HCT116 (cell line): ENCODE results near the gene GJC1. TPM values are rescaled to one million over a fixed set of nuclear protein-coding genes. Genes with fewer than 3 reads are reported as not detected.

ENCODE experiments used
- ATAC-seq: fragments of 200-7000 bp; cut with Tn5 transposase; 2 replicates; pipeline ENCODE4 v1.9.1; 2020; ENCODE audit warnings: mild to moderate bottlenecking, moderate library complexity
- BruUV-seq: library from RNA; stranded (reverse); fragments of 400-500 nt; replicated peaks from 2 replicates; lab custom pipeline; 2021; lab: Mats Ljungman, UMichigan
- CTCF ChIA-PET: fragments of 300-600 bp; sonication (Branson Sonifier 250); formaldehyde crosslinking; loops from one replicate; lab custom pipeline; 2021; ENCODE audit warnings: antibody characterized with exemption; lab: Charles Lee
- POLR2A ChIA-PET: fragments of 300-600, 350-600 bp; sonication (Branson Sonifier 250); formaldehyde crosslinking; loops from one replicate; lab custom pipeline; 2021; ENCODE audit warnings: antibody characterized with exemption; lab: Charles Lee
- RAD21 ChIA-PET, 2 experiments: fragments of 300-600 bp; sonication (Branson Sonifier 250); formaldehyde crosslinking; loops; one replicate each; lab custom pipeline; 2023; ENCODE audit warnings: low total read pairs in 2 of 2; ENCODE audit not compliant: uncharacterized antibody in 2 of 2, unreplicated experiment in 2 of 2, low non-redundant PET in 1 of 2; lab: Charles Lee
- DNase-seq: peaks from one replicate; pipeline ENCODE4 v3.0.0-alpha.2; 2010; ENCODE audit warnings: low read depth, low spot score
- H2AFZ ChIP-seq: fragments of 200-600 bp; shearing (Covaris generic), sonication (generic); 2 replicates; pipeline ENCODE4 v1.6.1; 2017; ENCODE audit warnings: low read depth, mixed run types, mixed read lengths, antibody characterized with exemption, low read length; ENCODE audit not compliant: poor library complexity, severe bottlenecking
- H3K27ac ChIP-seq: 2 replicates; pipeline ENCODE4 v1.5.1; 2012; ENCODE audit warnings: low read depth, low read length
- H3K27me3 ChIP-seq: fragments of 200-600 bp; sonication (generic); 2 replicates; pipeline ENCODE4 v1.6.1; 2016; ENCODE audit warnings: mixed run types, low read length, mixed read lengths; ENCODE audit not compliant: insufficient read depth
- H3K36me3 ChIP-seq, 2 experiments: fragments of 200-500 bp in 1 of 2; fragments of 200-600 bp in 1 of 2; sonication (Bioruptor generic) in 1 of 2; sonication (generic) in 1 of 2; 2 replicates each; pipeline versions ENCODE4 v1.5.1 to v1.6.1; 2014 to 2016; ENCODE audit warnings: low read length in 2 of 2, inconsistent platforms in 1 of 2, mixed read lengths in 1 of 2, mixed run types in 1 of 2; ENCODE audit not compliant: insufficient read depth in 2 of 2, control insufficient read depth in 1 of 2
- H3K4me1 ChIP-seq, 2 experiments: fragments of 200-600 bp in 1 of 2; sonication (generic) in 1 of 2; 2 replicates each; pipeline versions ENCODE4 v1.5.1 to v1.6.1; 2012 to 2017; ENCODE audit warnings: low read length in 2 of 2, inconsistent platforms in 1 of 2, mild to moderate bottlenecking in 1 of 2, mixed read lengths in 1 of 2, mixed run types in 1 of 2, moderate library complexity in 1 of 2; ENCODE audit not compliant: insufficient read depth in 2 of 2, control insufficient read depth in 1 of 2
- H3K4me2 ChIP-seq: fragments of 200-600 bp; sonication (generic); 2 replicates; pipeline ENCODE4 v1.6.1; 2017; ENCODE audit warnings: mixed run types, low read length, mixed read lengths
- H3K4me3 ChIP-seq, 2 experiments: fragments of 200-600 bp in 1 of 2; sonication (generic) in 1 of 2; replicated peaks in 1 of 2; 2 replicates each; pipeline ENCODE4 v1.5.1; 2011 to 2016; ENCODE audit warnings: low read length in 2 of 2, control low read depth in 1 of 2, low read depth in 1 of 2, mild to moderate bottlenecking in 1 of 2, mixed read lengths in 1 of 2, mixed run types in 1 of 2
- H3K79me2 ChIP-seq: fragments of 200-600 bp; sonication (generic); 2 replicates; pipeline ENCODE4 v1.6.1; 2017; ENCODE audit warnings: mild to moderate bottlenecking, mixed run types, low read length, moderate library complexity, mixed read lengths; ENCODE audit not compliant: insufficient read depth
- H3K9ac ChIP-seq: fragments of 200-600 bp; sonication (generic); 2 replicates; pipeline ENCODE4 v1.6.1; 2016; ENCODE audit warnings: low read length, mixed read lengths
- H3K9me2 ChIP-seq: fragments of 200-600 bp; sonication (generic), shearing (Covaris generic); 2 replicates; pipeline ENCODE4 v1.6.1; 2017; ENCODE audit warnings: mixed run types, mild to moderate bottlenecking, moderate library complexity; ENCODE audit not compliant: insufficient read depth
- H3K9me3 ChIP-seq, 2 experiments: fragments of 200-500 bp in 1 of 2; fragments of 200-600 bp in 1 of 2; sonication (Bioruptor generic) in 1 of 2; sonication (generic) in 1 of 2; 2 replicates each; pipeline ENCODE4 v1.6.1; 2014 to 2017; ENCODE audit warnings: low read length in 2 of 2, mixed read lengths in 2 of 2, inconsistent platforms in 1 of 2, low read depth in 1 of 2, mild to moderate bottlenecking in 1 of 2, mixed run types in 1 of 2, moderate library complexity in 1 of 2; ENCODE audit not compliant: control insufficient read depth in 1 of 2, insufficient read depth in 1 of 2
- H4K20me1 ChIP-seq: fragments of 200-600 bp; sonication (generic), shearing (Covaris generic); 2 replicates; pipeline ENCODE4 v1.6.1; 2017; ENCODE audit warnings: mixed run types, mild to moderate bottlenecking, moderate library complexity; ENCODE audit not compliant: insufficient read depth
- CBX3 ChIP-seq: IDR thresholded peaks from 2 replicates; pipeline ENCODE4 v1.6.1; 2012; ENCODE audit warnings: low read depth
- EZH2 ChIP-seq: fragments of 200-600 bp; sonication (generic); IDR thresholded peaks from 2 replicates; pipeline ENCODE4 v1.6.1; 2017; ENCODE audit warnings: antibody characterized with exemption, mixed run types
- FOSL1 ChIP-seq: IDR thresholded peaks from 2 replicates; pipeline ENCODE4 v1.6.1; 2012; ENCODE audit warnings: low read depth
- JUND ChIP-seq: IDR thresholded peaks from 2 replicates; pipeline ENCODE4 v1.6.1; 2012
- POLR2A ChIP-seq: IDR thresholded peaks from 2 replicates; pipeline ENCODE4 v1.7.0; 2011; ENCODE audit warnings: borderline replicate concordance; ENCODE audit not compliant: insufficient read depth, insufficient read length; ENCODE audit errors: extremely low read depth
- POLR2AphosphoS5 ChIP-seq: IDR thresholded peaks from 2 replicates; pipeline ENCODE4 v1.6.1; 2011; ENCODE audit warnings: mild to moderate bottlenecking, low read depth, low read length, moderate library complexity
- RAD21 ChIP-seq: IDR thresholded peaks from 2 replicates; pipeline ENCODE4 v1.6.1; 2012; ENCODE audit warnings: low read depth, mild to moderate bottlenecking
- SP1 ChIP-seq: IDR thresholded peaks from 2 replicates; pipeline ENCODE4 v1.6.1; 2012; ENCODE audit warnings: low read depth
- TCF7L2 ChIP-seq: IDR thresholded peaks from 2 replicates; pipeline ENCODE4 v1.7.0; 2011; ENCODE audit warnings: borderline replicate concordance, inconsistent platforms; ENCODE audit not compliant: insufficient read depth, insufficient read length; ENCODE audit errors: extremely low read depth
- YY1 ChIP-seq: IDR thresholded peaks from 2 replicates; pipeline ENCODE4 v1.6.1; 2011; ENCODE audit warnings: low read length, low read depth, moderate library complexity, mild to moderate bottlenecking; ENCODE audit not compliant: insufficient replicate concordance; ENCODE audit errors: extremely low read depth
- intact Hi-C: fragments of 100-400 bp; cut with micrococcal nuclease; formaldehyde crosslinking; loops from 2 replicates; pipeline ENCODE4 v1.10.0; 2022
- total RNA-seq: library from RNA; stranded (reverse); gene quantifications from one replicate; pipeline ENCODE4 v1.2.1, GENCODE V29; 2021; ENCODE audit not compliant: unreplicated experiment
- TF ChIP-seq, protein P1 (sequence below): IDR thresholded peaks from 2 replicates; pipeline ENCODE4 v1.6.1; 2012
- TF ChIP-seq, protein P2 (sequence below): IDR thresholded peaks from 2 replicates; pipeline ENCODE4 v1.6.1; 2012
- TF ChIP-seq, protein P3 (sequence below): IDR thresholded peaks from 2 replicates; pipeline ENCODE4 v1.6.1; 2011; ENCODE audit warnings: mild to moderate bottlenecking, low read length, moderate library complexity; ENCODE audit not compliant: insufficient replicate concordance; ENCODE audit errors: extremely low read depth
- TF ChIP-seq, protein P4 (sequence below): IDR thresholded peaks from 2 replicates; pipeline ENCODE4 v1.6.1; 2012; ENCODE audit warnings: low read depth

GJC1 gene
- total RNA-seq, 1 experiment from 2014 or later = 62.4 TPM

DNA sequence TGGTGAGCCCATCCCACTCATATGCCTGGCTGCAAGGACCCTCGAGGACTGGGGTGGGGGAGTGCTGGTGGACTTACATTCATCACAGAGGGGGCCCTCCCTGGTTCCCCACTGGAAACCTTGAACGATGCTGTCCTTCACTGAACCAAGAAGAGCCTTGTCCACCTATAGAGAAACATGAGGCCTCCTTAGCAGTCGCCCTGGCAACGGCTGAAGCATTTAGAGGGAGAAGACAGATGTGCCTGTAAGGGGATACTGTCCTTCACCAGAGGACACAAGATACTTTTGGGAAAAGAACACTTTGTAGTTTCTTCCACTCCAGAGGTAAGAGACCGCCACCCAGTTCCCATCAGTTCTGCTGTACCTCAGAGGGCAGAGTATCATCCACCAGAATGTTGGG is 24.1 kb upstream of the GJC1 start:
- no peak overlapping the region for H3K27ac ChIP-seq
- BruUV-seq = no TSS peak
- H2AFZ ChIP-seq = no peak overlapping the region
- H3K4me2 ChIP-seq = no peak overlapping the region
- ATAC-seq = no peak
- H3K27me3 ChIP-seq = no peaks in the 10 kb centered on the region
- CTCF ChIA-PET = no interaction called here
- no peak overlapping the region for H3K4me3 ChIP-seq
- TF ChIP-seq POLR2AphosphoS5 (no peak), FOSL1 (no peak), SP1 (no peak), JUND (no peak), TCF7L2 (no peak), RAD21 (no peak), CBX3 (no peak), POLR2A (no peak), EZH2 (no peak), YY1 (no peak)
- TF ChIP-seq, protein P1, sequence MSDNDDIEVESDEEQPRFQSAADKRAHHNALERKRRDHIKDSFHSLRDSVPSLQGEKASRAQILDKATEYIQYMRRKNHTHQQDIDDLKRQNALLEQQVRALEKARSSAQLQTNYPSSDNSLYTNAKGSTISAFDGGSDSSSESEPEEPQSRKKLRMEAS = no peak
- TF ChIP-seq, protein P2, sequence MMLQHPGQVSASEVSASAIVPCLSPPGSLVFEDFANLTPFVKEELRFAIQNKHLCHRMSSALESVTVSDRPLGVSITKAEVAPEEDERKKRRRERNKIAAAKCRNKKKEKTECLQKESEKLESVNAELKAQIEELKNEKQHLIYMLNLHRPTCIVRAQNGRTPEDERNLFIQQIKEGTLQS = no peak
- TF ChIP-seq, protein P3, sequence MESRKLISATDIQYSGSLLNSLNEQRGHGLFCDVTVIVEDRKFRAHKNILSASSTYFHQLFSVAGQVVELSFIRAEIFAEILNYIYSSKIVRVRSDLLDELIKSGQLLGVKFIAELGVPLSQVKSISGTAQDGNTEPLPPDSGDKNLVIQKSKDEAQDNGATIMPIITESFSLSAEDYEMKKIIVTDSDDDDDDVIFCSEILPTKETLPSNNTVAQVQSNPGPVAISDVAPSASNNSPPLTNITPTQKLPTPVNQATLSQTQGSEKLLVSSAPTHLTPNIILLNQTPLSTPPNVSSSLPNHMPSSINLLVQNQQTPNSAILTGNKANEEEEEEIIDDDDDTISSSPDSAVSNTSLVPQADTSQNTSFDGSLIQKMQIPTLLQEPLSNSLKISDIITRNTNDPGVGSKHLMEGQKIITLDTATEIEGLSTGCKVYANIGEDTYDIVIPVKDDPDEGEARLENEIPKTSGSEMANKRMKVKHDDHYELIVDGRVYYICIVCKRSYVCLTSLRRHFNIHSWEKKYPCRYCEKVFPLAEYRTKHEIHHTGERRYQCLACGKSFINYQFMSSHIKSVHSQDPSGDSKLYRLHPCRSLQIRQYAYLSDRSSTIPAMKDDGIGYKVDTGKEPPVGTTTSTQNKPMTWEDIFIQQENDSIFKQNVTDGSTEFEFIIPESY = no peak
- TF ChIP-seq, protein P4, sequence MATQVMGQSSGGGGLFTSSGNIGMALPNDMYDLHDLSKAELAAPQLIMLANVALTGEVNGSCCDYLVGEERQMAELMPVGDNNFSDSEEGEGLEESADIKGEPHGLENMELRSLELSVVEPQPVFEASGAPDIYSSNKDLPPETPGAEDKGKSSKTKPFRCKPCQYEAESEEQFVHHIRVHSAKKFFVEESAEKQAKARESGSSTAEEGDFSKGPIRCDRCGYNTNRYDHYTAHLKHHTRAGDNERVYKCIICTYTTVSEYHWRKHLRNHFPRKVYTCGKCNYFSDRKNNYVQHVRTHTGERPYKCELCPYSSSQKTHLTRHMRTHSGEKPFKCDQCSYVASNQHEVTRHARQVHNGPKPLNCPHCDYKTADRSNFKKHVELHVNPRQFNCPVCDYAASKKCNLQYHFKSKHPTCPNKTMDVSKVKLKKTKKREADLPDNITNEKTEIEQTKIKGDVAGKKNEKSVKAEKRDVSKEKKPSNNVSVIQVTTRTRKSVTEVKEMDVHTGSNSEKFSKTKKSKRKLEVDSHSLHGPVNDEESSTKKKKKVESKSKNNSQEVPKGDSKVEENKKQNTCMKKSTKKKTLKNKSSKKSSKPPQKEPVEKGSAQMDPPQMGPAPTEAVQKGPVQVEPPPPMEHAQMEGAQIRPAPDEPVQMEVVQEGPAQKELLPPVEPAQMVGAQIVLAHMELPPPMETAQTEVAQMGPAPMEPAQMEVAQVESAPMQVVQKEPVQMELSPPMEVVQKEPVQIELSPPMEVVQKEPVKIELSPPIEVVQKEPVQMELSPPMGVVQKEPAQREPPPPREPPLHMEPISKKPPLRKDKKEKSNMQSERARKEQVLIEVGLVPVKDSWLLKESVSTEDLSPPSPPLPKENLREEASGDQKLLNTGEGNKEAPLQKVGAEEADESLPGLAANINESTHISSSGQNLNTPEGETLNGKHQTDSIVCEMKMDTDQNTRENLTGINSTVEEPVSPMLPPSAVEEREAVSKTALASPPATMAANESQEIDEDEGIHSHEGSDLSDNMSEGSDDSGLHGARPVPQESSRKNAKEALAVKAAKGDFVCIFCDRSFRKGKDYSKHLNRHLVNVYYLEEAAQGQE = no peak
- H3K9ac ChIP-seq = no peak overlapping the region
- RAD21 ChIA-PET = no interaction called here
- POLR2A ChIA-PET = no interaction called here
- no peak for DNase-seq
- intact Hi-C loops = no loop called here
- H3K9me3 ChIP-seq = no peaks in the 10 kb centered on the region
- H3K4me1 ChIP-seq = peaks cover 0 to 6% of the 10 kb centered on the region in 2 experiments; a peak in 1 of 4 replicates
- H3K79me2 ChIP-seq = no peaks in the 10 kb centered on the region
- no peaks in the 10 kb centered on the region for H4K20me1 ChIP-seq
- peaks cover 35 to 71% of the 10 kb centered on the region in 2 experiments for H3K36me3 ChIP-seq
- H3K9me2 ChIP-seq = no peaks in the 10 kb centered on the region
